HG03469 (cell line): ENCODE results near the gene HAX1.
"Not testable (repeated sequence)": the region's sequence is repeated elsewhere in the genome, so short reads cannot be mapped to it uniquely, and the experiment has no call there.

Experiments
- ATAC-seq: cut with Tn5 transposase; IDR thresholded peaks from one replicate; pipeline ENCODE4 v1.9.1; 2021; ENCODE audit warnings: mild to moderate bottlenecking, moderate library complexity, moderate number of reproducible peaks; ENCODE audit not compliant: unreplicated experiment

Gene HAX1

GRCh38 chr1:154272217-154272998 is at the start of gene HAX1:
Gene HAX1, plus strand, starts transcription at chr1:154272629. Its CDS starts 95 bp downstream, at chr1:154272724.
- ATAC-seq, result peak; percentile 76

- no peak for ATAC-seq
Observed at GRCh38 chr1:154222918-154223317, 49.5 kb upstream of the HAX1 start.

- no peak for ATAC-seq
Observed at GRCh38 chr1:154223621-154224020, 48.8 kb upstream of the HAX1 start.

- no peak for ATAC-seq
Observed at GRCh38 chr1:154225370-154225769, 47.1 kb upstream of the HAX1 start.

DNA sequence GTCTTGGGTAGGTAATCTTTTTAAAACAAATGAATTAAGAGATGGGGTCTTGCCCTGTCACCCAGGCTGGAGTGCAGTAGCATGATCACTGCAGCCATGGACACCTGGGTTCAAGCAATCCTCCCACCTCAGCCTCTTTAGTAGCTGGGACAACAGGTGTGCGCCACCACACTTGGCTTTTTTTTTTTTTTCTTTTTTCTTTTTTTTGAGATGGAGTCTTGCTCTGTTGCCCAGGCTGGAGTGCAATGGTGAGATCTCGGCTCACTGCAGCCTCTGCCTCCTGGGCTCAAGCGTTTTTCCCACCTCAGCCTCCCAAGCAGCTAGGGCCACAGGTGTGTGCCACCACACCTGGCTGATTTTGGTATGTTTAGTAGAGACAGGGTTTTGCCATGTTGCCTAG is 41.3 kb upstream of the HAX1 start:
- not testable (repeated sequence) for ATAC-seq

DNA sequence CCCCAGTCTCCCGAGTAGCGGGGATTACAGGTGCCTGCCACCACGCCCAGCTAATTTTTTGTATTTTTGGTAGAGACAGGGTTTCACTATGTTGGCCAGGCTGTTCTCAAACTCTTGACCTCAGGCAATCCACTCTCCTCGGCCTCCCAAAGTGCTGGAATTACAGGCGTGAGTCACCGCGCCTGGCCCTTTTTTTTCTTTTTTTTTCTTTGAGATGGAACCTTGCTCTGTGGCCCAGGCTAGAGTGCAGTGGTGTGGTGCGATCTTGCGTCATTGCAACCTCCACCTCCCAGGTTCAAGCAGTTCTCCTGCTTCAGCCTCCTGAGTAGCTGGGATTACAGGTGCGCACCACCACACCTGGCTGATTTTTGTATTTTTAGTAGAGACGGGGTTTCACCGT is 39.3 kb upstream of the HAX1 start:
- ATAC-seq, result not testable (repeated sequence)

DNA sequence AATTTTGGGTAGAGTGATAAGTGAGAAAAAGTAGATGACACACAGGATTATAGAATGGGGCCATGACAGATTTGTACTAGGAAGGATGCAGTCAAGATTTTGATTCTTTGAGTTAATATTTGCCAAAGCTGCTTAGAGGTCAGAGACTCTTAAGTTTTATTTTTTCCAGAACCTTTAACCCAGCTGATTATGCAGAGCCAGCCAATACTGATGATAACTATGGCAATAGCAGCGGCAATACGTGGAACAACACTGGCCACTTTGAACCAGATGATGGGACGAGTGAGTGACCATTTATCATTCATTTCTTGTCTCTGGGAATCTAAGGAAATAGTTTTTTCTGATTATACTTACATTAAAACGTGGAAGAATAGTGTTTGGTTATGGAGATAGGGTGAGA is 35.6 kb upstream of the HAX1 start:
- no peak for ATAC-seq

DNA sequence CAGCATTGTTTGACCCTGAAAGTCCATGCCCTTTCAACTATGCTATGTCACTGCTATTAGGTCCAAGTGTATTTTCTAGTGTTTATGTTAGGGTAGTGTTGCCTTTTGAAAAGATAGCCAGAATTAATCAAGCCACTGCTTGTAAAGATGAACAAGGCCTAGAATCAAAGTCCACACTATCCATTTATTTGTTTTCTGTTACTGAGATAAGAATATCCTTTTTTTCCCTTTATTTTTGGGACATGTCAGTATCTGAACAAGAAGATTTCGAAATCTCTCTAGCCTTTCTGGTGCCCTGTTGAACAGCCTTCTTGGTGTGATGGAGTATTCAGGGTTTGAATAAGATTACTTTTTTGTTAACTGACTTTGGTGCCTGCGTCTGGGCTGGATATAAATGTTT is 35.0 kb upstream of the HAX1 start:
- ATAC-seq, result no peak

DNA sequence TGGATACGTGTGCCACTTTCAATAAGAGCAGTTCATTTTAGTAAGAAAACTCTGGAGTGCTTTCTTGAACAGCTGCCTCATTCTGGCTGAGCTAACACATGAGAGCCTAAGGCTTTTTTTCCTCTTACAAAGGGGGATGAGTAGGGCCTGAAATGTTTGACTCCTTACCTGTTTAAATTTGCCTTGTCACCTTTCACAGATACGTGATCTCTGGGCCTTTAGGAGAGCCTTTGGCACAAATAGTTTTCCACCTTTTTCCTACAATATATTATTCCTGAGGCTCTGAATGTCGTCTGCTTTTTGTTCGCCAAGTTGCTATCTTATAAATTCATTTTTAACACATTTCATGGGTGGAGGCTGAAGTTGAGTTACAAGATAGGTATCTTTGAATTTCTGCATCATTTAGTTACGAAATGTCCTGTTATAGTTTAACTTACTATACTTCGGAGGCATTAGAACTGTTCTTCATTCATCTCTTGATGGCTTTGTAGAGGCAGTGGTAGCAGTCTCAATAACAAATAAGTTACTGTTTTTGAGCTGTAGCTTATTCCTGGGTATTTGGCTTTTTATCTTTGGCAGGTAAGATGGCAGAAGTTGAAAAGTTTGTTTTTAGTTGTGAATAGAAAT is 34.4 kb upstream of the HAX1 start:
- no peak for ATAC-seq

- ATAC-seq, result no peak
Observed at GRCh38 chr1:154239491-154239890, 32.9 kb upstream of the HAX1 start.

GRCh38 chr1:154240294-154240833 is 32.1 kb upstream of the HAX1 start:
- ATAC-seq, result no peak

DNA sequence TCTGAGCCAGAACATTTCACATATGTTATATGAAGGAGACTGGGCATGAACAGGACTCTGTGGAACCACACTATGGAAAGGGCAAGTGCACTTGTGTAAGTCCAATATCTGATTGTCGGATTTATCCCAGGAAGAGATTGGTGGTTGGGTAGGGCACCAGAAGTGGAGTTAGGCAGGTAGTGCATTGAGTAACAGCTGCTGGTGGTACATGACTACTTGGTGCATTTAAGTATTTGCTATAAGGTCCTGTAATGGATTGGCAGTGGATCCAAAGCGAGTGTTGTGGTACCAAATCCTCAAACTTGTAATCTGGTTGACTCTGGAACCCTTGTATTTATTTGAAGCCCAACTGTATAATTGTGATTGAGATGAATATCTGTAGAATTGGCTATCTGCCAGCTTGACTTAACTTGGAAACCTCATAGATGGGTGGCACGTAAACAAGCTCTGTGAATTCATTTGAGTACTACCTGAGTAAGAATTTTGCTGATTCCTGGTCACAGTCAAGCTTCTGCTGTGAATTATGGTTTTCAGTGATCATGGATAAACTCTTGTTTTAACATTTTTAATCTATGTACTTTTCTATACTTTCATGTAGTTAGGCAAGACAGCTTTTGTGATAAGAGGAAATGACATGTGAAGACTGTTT is 30.6 kb upstream of the HAX1 start:
- ATAC-seq, result no peak

DNA sequence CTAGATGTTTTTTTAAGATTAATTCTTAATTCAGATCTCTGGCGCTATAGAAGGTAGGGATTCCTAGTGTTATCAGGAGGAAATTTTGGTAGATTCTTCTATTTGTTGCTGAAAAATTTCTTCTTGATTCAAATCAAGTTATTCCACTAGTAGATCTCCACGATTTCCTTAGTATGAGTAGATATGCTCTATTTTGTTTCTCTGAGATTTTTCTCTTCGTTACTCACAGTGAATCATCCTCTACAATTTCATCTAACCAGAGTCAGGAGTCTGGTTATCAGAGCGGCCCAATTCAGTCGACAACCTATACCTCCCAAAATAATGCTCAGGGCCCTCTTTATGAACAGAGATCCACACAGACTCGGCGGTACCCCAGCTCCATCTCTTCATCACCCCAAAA is 18.8 kb upstream of the HAX1 start:
- no peak for ATAC-seq

DNA sequence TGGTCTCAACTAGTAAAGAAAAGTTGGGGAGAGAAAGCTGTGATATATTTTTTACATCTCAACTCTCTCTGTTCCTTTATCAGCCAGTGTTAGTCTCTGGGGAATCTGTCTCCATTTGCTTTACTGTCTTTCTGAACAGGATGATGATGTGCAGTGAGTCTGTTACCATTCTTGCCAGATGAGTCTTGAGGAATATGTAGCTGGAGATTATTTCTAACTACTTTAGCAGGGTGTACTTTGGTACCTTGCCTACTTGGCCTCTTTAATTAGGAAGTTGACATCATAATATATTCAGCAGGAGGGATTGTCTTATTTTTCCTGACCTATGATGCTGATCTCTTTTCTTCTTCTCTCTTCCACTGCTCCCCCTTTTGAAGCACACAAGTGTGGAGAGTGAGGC is 15.7 kb upstream of the HAX1 start:
- no peak for ATAC-seq

- ATAC-seq, result no peak
Observed at GRCh38 chr1:154258784-154259183, 13.6 kb upstream of the HAX1 start.

GRCh38 chr1:154260127-154260526 is 12.3 kb upstream of the HAX1 start:
- ATAC-seq, result no peak

- ATAC-seq, result no peak
Observed at GRCh38 chr1:154263465-154264332, 8.7 kb upstream of the HAX1 start.

GRCh38 chr1:154264454-154264853 is 8.0 kb upstream of the HAX1 start:
- no peak for ATAC-seq

DNA sequence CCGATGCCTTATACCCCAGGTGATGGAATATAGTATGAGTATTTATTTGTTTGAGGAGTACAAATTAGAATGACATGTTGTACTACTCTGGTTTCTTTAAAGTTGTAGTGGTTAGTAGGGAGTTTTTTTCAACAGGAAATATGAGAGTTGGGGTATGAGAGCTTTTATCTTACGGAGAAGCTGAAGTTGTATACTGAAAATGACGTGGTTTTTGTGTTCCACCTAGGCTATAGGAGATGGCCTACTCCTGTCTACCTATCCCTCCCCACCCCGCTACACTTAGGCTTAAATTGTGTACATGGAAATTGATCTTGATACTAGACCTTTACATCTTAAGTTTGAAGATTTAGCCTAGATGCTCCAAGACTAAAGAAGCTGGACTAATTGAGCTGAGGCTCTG is 6.8 kb upstream of the HAX1 start:
- no peak for ATAC-seq

DNA sequence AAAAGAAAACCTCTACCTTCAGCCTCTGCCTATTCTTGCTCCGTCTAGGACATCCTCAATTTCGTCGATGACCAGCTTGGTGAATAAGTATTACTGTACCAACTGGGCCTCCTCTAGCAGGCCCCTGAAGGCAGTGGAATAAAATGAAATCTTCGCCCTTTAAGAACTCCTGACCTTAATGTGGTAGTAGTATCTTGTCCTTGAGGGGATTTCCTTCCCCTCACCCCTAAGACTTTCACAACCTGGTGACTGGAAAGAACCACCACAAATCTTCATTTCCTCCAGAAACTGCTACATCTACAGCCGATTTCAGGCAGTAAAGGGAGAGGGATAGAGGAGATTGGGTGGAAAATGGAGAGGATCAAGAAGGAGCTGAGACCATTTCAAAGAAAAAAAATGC is 1.6 kb upstream of the HAX1 start:
- no peak for ATAC-seq
